ENCODE results near the gene CTBP2. TPM values are rescaled to one million over a fixed set of nuclear protein-coding genes. Genes with fewer than 3 reads are reported as not detected.

The CTBP2 gene
- total and polyA plus RNA-seq, 4 donors, result 3.4 to 59.2 (median 5.5) TPM

- 87% methylated on average over 7 of the region's 7 CpGs for WGBS
These were observed 196.3 kb downstream of the CTBP2 start for GRCh38 chr10:124963866-124964720.

More at GRCh38 chr10:124963866-124964720, 196.3 kb downstream of the CTBP2 start:
- Histone ChIP-seq H3K9ac (ENCODE audit: low read depth in 1 of 2, low read length in 2 of 2) (no peak overlapping the region), H3K36me3 (ENCODE audit: control insufficient read depth in 4 of 4, insufficient read depth in 3 of 4, low read depth in 1 of 4, low read length in 3 of 4) (peaks cover 2 to 20% (median 10%) of the 10 kb centered on the region in 4 donors), H3K4me3 (ENCODE audit: low read depth in 1 of 3, low read length in 3 of 3) (no peak overlapping the region), H3K27ac (ENCODE audit: low read depth in 1 of 2, low read length in 2 of 2) (no peak overlapping the region), H3K9me3 (ENCODE audit: control insufficient read depth in 4 of 4, low read length in 3 of 4) (no peaks in the 10 kb centered on the region), H3K27me3 (ENCODE audit: control insufficient read depth in 4 of 4, insufficient read depth in 4 of 4, low read length in 3 of 4) (no peaks in the 10 kb centered on the region), H3K4me1 (ENCODE audit: control insufficient read depth in 4 of 4, insufficient read depth in 4 of 4, low read length in 3 of 4) (peaks cover 0 to 7% (median 3%) of the 10 kb centered on the region in 4 donors)
- DNase-seq (ENCODE audit: low spot score), result no peak
- TF ChIP-seq SP1 (IDR thresholded peaks at IDR 0.05) (no peak), ATF3 (IDR thresholded peaks at IDR 0.05) (no peak), JUND (IDR thresholded peaks at IDR 0.05) (no peak), HNF4G (IDR thresholded peaks at IDR 0.05) (no peak), RAD21 (IDR thresholded peaks at IDR 0.05) (no peak), EGR1 (IDR thresholded peaks at IDR 0.05; ENCODE audit: low read depth in 2 of 2) (no peak), YY1 (IDR thresholded peaks at IDR 0.05) (no peak), ZBTB33 (IDR thresholded peaks at IDR 0.05) (no peak), REST (IDR thresholded peaks at IDR 0.05) (no peak), MAX (IDR thresholded peaks at IDR 0.05) (no peak)
